Activated T-cell treated with anti-CD3 and anti-CD28 coated beads, Interleukin-2, amount 50 U/mL, for 72 hours (primary cell): ENCODE results near the gene ABLIM1. TPM values are rescaled to one million over a fixed set of nuclear protein-coding genes. Genes with fewer than 3 reads are reported as not detected.

Experiments
- ATAC-seq, 2 donors: fragments of 150-1000 bp; cut with Tn5 transposase; replicated peaks in 1 of 2; 2 replicates each; pipeline ENCODE4 v1.10.0; 2021; ENCODE audit warnings: moderate library complexity in 2 of 2, mild to moderate bottlenecking in 1 of 2
- DNase-seq, 2 donors: peaks; one replicate each; pipeline ENCODE4 v3.0.0; 2021 to 2022; ENCODE audit warnings: mixed read lengths in 1 of 2
- H3K27ac Mint-ChIP-seq: one replicate; pipeline ENCODE4 v1.8.0; 2022; ENCODE audit warnings: mild to moderate bottlenecking, moderate library complexity, mixed read lengths
- H3K27me3 Mint-ChIP-seq: one replicate; pipeline ENCODE4 v1.8.0; 2022; ENCODE audit warnings: low read depth, mixed read lengths
- H3K36me3 Mint-ChIP-seq, 2 donors: one replicate each; pipeline ENCODE4 v1.8.0; 2022; ENCODE audit warnings: mixed read lengths in 2 of 2, mild to moderate bottlenecking in 1 of 2; ENCODE audit not compliant: insufficient read depth in 2 of 2
- H3K4me1 Mint-ChIP-seq: one replicate; pipeline ENCODE4 v1.8.0; 2022; ENCODE audit warnings: low read depth, mixed read lengths
- H3K4me3 Mint-ChIP-seq, 2 donors: one replicate each; pipeline ENCODE4 v1.8.0; 2022; ENCODE audit warnings: mild to moderate bottlenecking in 2 of 2, mixed read lengths in 2 of 2, moderate library complexity in 2 of 2
- H3K9me3 Mint-ChIP-seq, 2 donors: one replicate each; pipeline ENCODE4 v1.8.0; 2022; ENCODE audit warnings: mixed read lengths in 2 of 2
- total RNA-seq, 2 donors: library from RNA; stranded (reverse); gene quantifications; one replicate each; pipeline ENCODE4 v1.2.3, GENCODE V29; 2022

The ABLIM1 gene
- total RNA-seq, 2 donors from 2014 or later = 186 to 219 TPM

DNA sequence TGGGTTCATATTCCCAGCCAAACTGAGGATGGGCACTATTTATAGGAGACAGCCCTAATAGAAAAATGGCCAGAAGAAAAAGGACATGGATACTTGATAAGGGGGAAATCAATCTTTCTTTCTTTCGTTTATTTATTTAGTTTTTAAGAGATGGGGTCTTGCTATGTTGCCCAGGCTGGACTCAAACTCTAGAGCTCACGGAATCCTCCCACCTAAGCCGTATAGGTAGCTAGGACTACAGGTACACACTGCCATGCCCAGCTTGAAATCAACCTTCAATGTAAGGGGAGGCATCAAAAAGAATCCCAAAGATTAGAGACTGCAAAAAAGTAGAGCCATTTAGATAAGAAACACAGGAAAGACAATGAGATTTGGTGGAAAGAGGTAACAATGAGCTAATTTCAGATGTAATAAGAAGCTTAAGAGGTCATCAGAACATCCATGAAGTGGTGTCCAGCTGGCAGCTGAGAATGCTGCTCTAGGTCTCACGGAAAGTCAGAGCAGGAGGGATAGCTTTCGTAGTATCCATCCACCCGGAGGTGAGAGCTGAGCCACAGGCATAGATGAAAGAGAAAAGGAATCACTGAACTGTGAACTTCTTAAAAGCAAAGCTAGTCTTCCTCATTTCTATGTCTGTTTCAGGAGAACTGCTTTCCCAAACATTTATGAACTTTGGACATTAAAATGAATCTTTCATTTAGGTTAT is 10.5 kb upstream of the ABLIM1 start:
- no peak for DNase-seq
- Mint-ChIP-seq H3K4me3 (no peak overlapping the region), H3K4me1 (no peaks in the 10 kb centered on the region), H3K36me3 (no peaks in the 10 kb centered on the region), H3K27ac (no peak overlapping the region), H3K27me3 (no peaks in the 10 kb centered on the region), H3K9me3 (peaks cover 0 to 1% of the 10 kb centered on the region in 2 donors)
- ATAC-seq = no peak

DNA sequence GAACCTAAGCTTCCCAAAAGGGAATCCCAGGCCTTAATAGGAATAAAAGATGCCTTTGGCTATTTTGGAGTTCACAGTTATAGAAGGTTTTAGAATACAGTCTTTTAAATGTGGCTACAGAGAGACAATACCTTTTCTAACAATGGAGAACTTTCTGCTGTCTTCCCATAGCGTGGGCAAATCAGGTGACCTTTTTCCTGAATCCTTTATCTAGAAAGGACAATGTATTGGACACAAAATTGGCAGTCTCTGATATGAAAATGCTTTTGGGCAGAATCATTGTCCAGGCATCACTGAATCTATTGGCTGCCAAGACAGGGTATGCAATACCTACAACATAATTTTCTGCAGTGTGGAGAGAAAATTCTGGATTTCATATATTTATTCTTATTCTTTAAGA is 7.8 kb upstream of the ABLIM1 start:
- Mint-ChIP-seq H3K27me3 (peaks cover 6% of the 10 kb centered on the region), H3K4me1 (no peaks in the 10 kb centered on the region), H3K9me3 (peaks cover 0 to 1% of the 10 kb centered on the region in 2 donors), H3K27ac (no peak overlapping the region), H3K36me3 (no peaks in the 10 kb centered on the region), H3K4me3 (no peak overlapping the region)
- no peak for DNase-seq
- ATAC-seq = no peak

DNA sequence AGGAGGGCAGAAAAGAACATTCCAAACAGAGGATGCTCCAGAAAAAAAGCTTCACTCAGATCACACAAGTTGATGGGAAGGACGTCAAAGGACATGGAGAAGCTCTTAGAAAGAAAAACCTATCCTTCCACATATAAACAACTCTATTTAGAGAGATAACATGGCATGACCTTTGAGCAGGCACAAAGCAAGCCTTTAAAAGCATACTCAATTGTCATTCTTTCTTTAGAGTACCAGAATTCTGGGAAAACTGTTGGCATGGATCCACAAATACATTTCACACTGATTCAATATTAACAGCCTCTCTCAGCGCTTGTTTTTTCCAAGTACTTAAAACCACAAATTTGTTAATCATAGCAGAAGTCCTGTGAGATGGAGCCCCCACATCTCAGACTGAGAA is 7.3 kb upstream of the ABLIM1 start:
- Mint-ChIP-seq H3K4me1 (no peaks in the 10 kb centered on the region), H3K4me3 (no peak overlapping the region), H3K36me3 (no peaks in the 10 kb centered on the region), H3K27me3 (peaks cover 6% of the 10 kb centered on the region), H3K9me3 (peaks cover 0 to 1% of the 10 kb centered on the region in 2 donors), H3K27ac (no peak overlapping the region)
- no peak for ATAC-seq
- DNase-seq = no peak

DNA sequence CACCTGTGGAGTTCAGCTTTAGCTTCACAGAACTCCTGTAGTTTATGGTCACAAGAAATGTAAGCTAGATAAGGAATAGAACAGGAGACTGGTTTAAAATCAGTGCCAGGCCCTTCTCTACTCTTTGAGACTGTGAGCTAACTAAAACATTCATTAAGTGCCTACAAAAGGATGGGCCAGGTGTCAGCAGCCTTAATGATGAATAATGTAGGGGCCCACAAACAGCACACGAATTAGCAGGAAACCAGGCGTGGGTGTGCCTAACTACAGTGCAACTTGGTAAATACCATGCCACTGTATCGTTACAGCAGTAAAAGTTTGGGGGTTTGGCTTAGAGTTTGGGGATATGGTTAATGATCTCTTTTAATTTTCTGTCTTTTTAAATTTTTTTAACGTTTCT is 6.1 kb upstream of the ABLIM1 start:
- DNase-seq (no peak), ATAC-seq (no peak)
- Mint-ChIP-seq H3K27ac (no peak overlapping the region), H3K4me1 (no peaks in the 10 kb centered on the region), H3K9me3 (peaks cover 0 to 1% of the 10 kb centered on the region in 2 donors), H3K4me3 (no peak overlapping the region), H3K27me3 (peaks cover 6% of the 10 kb centered on the region), H3K36me3 (no peaks in the 10 kb centered on the region)

GRCh38 chr10:114663626-114664025 is 5.6 kb upstream of the ABLIM1 start:
- no peak overlapping the region for H3K27ac Mint-ChIP-seq
- no peaks in the 10 kb centered on the region for H3K36me3 Mint-ChIP-seq
- H3K4me3 Mint-ChIP-seq = no peak overlapping the region
- DNase-seq (no peak), ATAC-seq (no peak)
- peaks cover 0 to 1% of the 10 kb centered on the region in 2 donors for H3K9me3 Mint-ChIP-seq
- H3K27me3 Mint-ChIP-seq = peaks cover 6% of the 10 kb centered on the region
- no peaks in the 10 kb centered on the region for H3K4me1 Mint-ChIP-seq

DNA sequence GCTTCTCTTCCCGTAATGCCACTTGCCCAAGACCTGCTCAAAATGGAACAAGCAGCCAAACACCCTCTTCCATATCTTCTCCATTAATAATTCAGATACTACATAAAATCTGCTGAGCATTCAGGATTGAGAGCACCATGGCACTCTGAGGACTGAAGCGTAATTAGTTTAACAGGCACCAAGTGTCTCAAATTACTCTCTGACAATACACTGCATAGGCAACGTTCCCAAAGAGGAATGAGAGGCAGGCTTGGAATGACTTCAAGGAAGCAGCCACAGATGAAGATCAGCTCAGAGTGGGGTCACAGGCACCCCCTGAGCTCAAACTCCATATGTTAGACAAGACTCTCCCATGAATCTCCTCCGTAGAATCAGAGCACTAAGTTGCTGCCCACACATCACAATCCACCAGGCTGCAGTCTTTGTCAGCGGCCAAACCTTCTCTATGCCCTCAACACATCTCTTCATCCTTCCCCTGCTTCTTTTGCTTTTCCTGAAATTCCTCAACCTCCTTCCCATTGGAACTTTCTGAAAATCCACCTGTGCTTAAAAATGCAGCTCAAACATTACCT is 4.7 kb upstream of the ABLIM1 start:
- Mint-ChIP-seq H3K9me3 (no peaks in the 10 kb centered on the region), H3K27ac (no peak overlapping the region), H3K4me3 (no peak overlapping the region), H3K36me3 (no peaks in the 10 kb centered on the region), H3K4me1 (no peaks in the 10 kb centered on the region), H3K27me3 (peaks cover 6% of the 10 kb centered on the region)
- no peak for ATAC-seq
- DNase-seq = no peak

GRCh38 chr10:114661212-114661880 is 3.3 kb upstream of the ABLIM1 start:
- Mint-ChIP-seq H3K4me3 (no peak overlapping the region), H3K27ac (no peak overlapping the region), H3K9me3 (no peaks in the 10 kb centered on the region), H3K4me1 (no peaks in the 10 kb centered on the region), H3K36me3 (no peaks in the 10 kb centered on the region), H3K27me3 (peaks cover 9% of the 10 kb centered on the region)
- DNase-seq = no peak
- ATAC-seq = no peak

DNA sequence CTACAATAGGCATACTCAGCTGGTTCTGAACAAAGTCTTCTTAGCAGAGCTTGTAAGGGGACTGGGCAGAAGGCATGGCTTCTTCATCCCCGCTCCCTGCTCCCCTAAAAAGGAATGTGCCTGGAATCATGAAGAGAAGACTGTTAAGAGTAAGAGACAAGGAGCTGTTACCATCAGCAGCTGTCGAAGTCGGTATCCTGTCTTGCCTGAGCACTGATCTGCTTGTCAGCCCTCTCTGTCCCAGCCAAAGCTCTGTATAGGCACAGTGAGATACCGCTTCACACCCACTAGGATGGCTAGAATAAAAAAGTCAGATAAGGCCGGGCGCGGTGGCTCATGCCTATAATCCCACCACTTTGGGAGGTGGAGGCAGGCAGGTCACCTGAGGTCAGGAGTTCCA is 2.4 kb downstream of the ABLIM1 start:
- H3K27ac Mint-ChIP-seq = no peak overlapping the region
- no peaks in the 10 kb centered on the region for H3K36me3 Mint-ChIP-seq
- DNase-seq (no peak), ATAC-seq (no peak)
- H3K4me1 Mint-ChIP-seq = no peaks in the 10 kb centered on the region
- no peaks in the 10 kb centered on the region for H3K9me3 Mint-ChIP-seq
- H3K4me3 Mint-ChIP-seq = no peak overlapping the region
- H3K27me3 Mint-ChIP-seq = peaks cover 4% of the 10 kb centered on the region

DNA sequence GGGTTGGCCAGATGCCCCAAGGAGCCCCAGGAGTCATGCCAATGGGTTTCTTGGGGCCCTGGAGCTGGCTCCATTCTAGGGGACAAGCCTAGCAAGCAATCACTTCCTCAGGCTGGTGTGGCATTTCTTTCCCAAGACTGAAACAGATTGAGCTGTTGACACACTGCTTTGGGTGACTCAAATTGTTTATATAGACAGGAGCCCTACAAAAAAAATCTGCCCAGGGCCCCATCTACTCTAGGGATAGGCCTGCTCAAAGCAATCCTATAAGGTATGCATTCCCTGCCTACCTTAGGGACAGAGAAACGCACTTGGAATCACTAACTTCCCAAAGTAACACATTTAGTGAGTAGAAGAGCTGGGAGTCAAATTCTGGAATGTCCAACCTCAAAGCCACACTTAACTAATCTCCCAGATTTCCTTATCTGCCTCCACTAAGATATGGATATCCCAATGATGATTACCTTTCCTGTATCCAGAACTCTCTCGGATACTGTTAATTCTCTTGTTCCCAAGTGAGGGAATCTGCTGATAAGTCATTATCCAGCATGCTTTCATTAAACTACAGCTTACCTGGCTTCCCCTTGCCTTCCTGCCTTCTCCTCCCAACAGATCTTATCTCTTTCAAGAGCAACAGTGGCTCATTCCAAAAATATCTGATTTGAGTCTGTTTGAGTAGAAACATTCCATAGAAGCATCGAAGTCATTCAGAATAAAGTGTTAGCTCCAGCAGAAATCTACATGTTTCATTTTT is 3.1 kb downstream of the ABLIM1 start:
- peaks cover 4% of the 10 kb centered on the region for H3K27me3 Mint-ChIP-seq
- ATAC-seq = no peak
- no peaks in the 10 kb centered on the region for H3K36me3 Mint-ChIP-seq
- no peaks in the 10 kb centered on the region for H3K9me3 Mint-ChIP-seq
- no peak overlapping the region for H3K4me3 Mint-ChIP-seq
- no peak overlapping the region for H3K27ac Mint-ChIP-seq
- H3K4me1 Mint-ChIP-seq = no peaks in the 10 kb centered on the region
- no peak for DNase-seq

DNA sequence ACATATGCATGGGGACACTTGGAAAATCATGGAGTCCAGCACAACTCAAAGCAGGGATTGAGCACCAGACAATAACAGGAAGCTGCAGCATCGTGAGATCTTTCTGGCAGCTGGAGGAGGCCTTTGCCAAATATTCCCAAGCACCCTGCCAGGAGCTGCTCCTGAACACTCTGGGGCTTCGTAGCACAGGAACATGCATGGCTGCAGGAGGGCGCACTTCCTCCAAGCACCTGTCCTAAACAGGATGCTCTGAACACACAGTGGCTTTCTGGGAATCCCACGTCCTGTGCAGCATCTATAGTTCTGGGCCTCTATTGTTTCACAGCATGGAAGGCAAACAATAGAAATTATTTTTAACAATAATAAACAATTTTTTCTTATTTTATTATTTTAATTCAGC is 4.1 kb downstream of the ABLIM1 start:
- ATAC-seq (no peak), DNase-seq (no peak)
- Mint-ChIP-seq H3K4me3 (no peak overlapping the region), H3K27ac (no peak overlapping the region), H3K36me3 (no peaks in the 10 kb centered on the region), H3K4me1 (no peaks in the 10 kb centered on the region), H3K9me3 (no peaks in the 10 kb centered on the region), H3K27me3 (peaks cover 4% of the 10 kb centered on the region)

DNA sequence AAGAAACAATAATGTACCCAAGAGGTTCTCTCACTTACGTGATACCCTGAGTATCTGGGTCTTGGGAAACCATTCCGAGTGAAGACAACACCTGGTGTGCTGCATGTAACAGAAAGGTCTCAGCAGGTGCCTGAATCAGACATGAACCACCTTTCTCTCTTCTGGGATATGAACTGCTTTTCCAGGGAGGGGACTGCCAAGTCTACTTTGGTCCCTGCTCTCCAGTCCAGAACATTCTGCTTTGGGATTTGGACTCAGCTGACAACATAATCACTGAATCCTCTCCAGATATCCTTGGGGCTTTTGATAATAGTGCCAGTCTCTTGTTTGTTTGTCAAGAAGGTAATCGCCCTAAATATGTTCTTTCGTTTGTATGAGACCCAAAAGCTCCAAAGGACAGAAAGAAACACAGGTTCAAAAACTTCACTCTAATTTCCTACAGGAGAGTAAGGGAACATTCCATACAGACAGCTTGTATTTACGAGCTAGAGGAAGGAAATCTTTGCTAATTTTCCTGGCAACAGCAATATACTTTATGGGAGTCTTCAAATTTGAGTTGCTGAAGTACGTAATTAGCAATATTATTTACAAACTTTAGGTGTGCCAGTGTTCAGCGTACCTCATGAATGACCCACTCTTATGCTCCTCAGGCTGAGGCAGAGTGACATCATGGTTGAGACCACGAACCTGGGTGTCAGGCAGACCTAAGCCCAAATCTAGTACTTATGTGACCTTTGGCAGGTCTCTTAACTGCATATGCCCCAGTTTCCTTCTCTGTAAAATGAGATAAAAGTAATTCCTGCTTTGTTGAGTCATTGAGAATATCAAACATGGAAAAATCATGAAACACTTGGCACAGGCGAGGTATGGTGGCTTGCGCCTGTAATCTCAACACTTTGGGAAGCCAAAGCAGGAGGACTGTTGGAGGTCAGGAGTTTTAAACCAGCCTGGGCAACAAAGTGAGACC is 5.4 kb downstream of the ABLIM1 start:
- peaks cover 4% of the 10 kb centered on the region for H3K27me3 Mint-ChIP-seq
- H3K4me3 Mint-ChIP-seq = no peak overlapping the region
- no peaks in the 10 kb centered on the region for H3K36me3 Mint-ChIP-seq
- H3K4me1 Mint-ChIP-seq = no peaks in the 10 kb centered on the region
- ATAC-seq (no peak), DNase-seq (no peak)
- no peaks in the 10 kb centered on the region for H3K9me3 Mint-ChIP-seq
- no peak overlapping the region for H3K27ac Mint-ChIP-seq

DNA sequence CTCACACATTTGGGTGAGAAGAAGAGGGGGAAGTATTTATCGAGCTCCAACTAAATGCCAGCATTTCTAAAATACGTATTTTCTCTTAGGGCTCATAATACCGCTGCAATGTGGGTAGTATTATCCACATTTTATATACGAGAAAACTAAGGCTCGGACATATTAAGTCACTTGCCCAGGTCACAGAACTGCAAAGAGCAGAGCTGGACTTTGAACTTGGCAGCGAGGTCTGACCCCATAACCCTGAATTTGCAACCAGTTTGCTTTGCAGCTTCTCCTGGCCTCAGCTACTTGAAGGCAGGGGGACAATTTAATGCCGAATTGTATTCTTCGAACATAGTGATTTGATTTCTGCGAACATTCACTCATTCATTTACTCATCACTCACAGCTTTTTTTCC is 7.2 kb downstream of the ABLIM1 start:
- no peaks in the 10 kb centered on the region for H3K4me1 Mint-ChIP-seq
- no peaks in the 10 kb centered on the region for H3K9me3 Mint-ChIP-seq
- no peak for ATAC-seq
- H3K4me3 Mint-ChIP-seq = no peak overlapping the region
- no peak for DNase-seq
- H3K27me3 Mint-ChIP-seq = no peaks in the 10 kb centered on the region
- no peak overlapping the region for H3K27ac Mint-ChIP-seq
- no peaks in the 10 kb centered on the region for H3K36me3 Mint-ChIP-seq
